Measurements from ENCODE around the gene AP1M1.

The AP1M1 gene

GRCh38 chr19:16197622-16198369 lies at the start of gene AP1M1:
TSS of gene AP1M1 (plus strand) at chr19:16197911. CDS start at chr19:16198027, 116 bp downstream.
- H3K4me3 ChIP-seq (ENCODE audit: insufficient read length, low read depth), result peak within 1 kb of the TSS; percentile 98
- peaks cover 5% of the 10 kb centered on the region for H3K4me1 ChIP-seq (ENCODE audit: insufficient read depth, insufficient read length)
- TF ChIP-seq SUZ12 (IDR thresholded peaks at IDR 0.05; ENCODE audit: extremely low read depth, insufficient read depth, insufficient read length), result no peak
- TF ChIP-seq ZNF274 (IDR thresholded peaks at IDR 0.05; ENCODE audit: low read depth, low read length), result no peak
- TF ChIP-seq YY1 (IDR thresholded peaks at IDR 0.05; ENCODE audit: insufficient read depth, insufficient read length), result no peak

GRCh38 chr19:16148443-16149229 lies 49.1 kb upstream of the AP1M1 start:
- Histone ChIP-seq H3K9ac (ENCODE audit: insufficient read length, low read depth) (no peak overlapping the region), H3K4me3 (ENCODE audit: insufficient read length, low read depth) (no peak overlapping the region), H3K9me3 (ENCODE audit: insufficient read depth, low read length) (0 out of 2 replicates have a peak, but pooled peaks cover under 1% of the 10 kb centered on the region), H3K4me1 (ENCODE audit: insufficient read depth, insufficient read length) (peaks cover 7% of the 10 kb centered on the region), H3K36me3 (ENCODE audit: insufficient read depth, insufficient read length, low read length) (no peaks in the 10 kb centered on the region), H3K27me3 (ENCODE audit: insufficient read depth, insufficient read length) (no peaks in the 10 kb centered on the region)
- no peak for TF ChIP-seq SUZ12 (IDR thresholded peaks at IDR 0.05; ENCODE audit: extremely low read depth, insufficient read depth, insufficient read length)
- TF ChIP-seq YY1 (IDR thresholded peaks at IDR 0.05; ENCODE audit: insufficient read depth, insufficient read length), result no peak
- no peak for DNase-seq (ENCODE audit: low read depth, low spot score)

More at GRCh38 chr19:16197622-16198369, at the start of gene AP1M1:
- H3K9me3 ChIP-seq (ENCODE audit: insufficient read depth, low read length), result no peaks in the 10 kb centered on the region
- H3K27me3 ChIP-seq (ENCODE audit: insufficient read depth, insufficient read length), result no peaks in the 10 kb centered on the region
- peak; percentile 98 for DNase-seq (ENCODE audit: low read depth, low spot score)
- peak within 1 kb of the TSS; percentile 96 for H3K9ac ChIP-seq (ENCODE audit: insufficient read length, low read depth)
- peaks cover 33% of the 10 kb centered on the region for H3K36me3 ChIP-seq (ENCODE audit: insufficient read depth, insufficient read length, low read length)

GRCh38 chr19:16153582-16154336 lies 44.0 kb upstream of the AP1M1 start:
- DNase-seq (ENCODE audit: low read depth, low spot score), result no peak
- Histone ChIP-seq H3K4me3 (ENCODE audit: insufficient read length, low read depth) (no peak overlapping the region), H3K9ac (ENCODE audit: insufficient read length, low read depth) (no peak overlapping the region), H3K9me3 (ENCODE audit: insufficient read depth, low read length) (peaks cover 4% of the 10 kb centered on the region; the same call in 1 of the 2 replicates), H3K36me3 (ENCODE audit: insufficient read depth, insufficient read length, low read length) (no peaks in the 10 kb centered on the region), H3K4me1 (ENCODE audit: insufficient read depth, insufficient read length) (peaks cover 7% of the 10 kb centered on the region), H3K27me3 (ENCODE audit: insufficient read depth, insufficient read length) (no peaks in the 10 kb centered on the region)
- TF ChIP-seq YY1 (IDR thresholded peaks at IDR 0.05; ENCODE audit: insufficient read depth, insufficient read length) (no peak), SUZ12 (IDR thresholded peaks at IDR 0.05; ENCODE audit: extremely low read depth, insufficient read depth, insufficient read length) (no peak), ZNF274 (IDR thresholded peaks at IDR 0.05; ENCODE audit: low read depth, low read length) (no peak)

GRCh38 chr19:16154557-16154956 lies 43.2 kb upstream of the AP1M1 start:
- DNase-seq (ENCODE audit: low read depth, low spot score), result no peak
- H3K9me3 ChIP-seq (ENCODE audit: insufficient read depth, low read length), result peaks cover 4% of the 10 kb centered on the region; the same call in 1 of the 2 replicates
- no peaks in the 10 kb centered on the region for H3K27me3 ChIP-seq (ENCODE audit: insufficient read depth, insufficient read length)
- no peak overlapping the region for H3K4me3 ChIP-seq (ENCODE audit: insufficient read length, low read depth)
- H3K4me1 ChIP-seq (ENCODE audit: insufficient read depth, insufficient read length), result peaks cover 7% of the 10 kb centered on the region
- H3K36me3 ChIP-seq (ENCODE audit: insufficient read depth, insufficient read length, low read length), result no peaks in the 10 kb centered on the region
- TF ChIP-seq ZNF274 (IDR thresholded peaks at IDR 0.05; ENCODE audit: low read depth, low read length), result no peak
- no peak for TF ChIP-seq SUZ12 (IDR thresholded peaks at IDR 0.05; ENCODE audit: extremely low read depth, insufficient read depth, insufficient read length)
- no peak for TF ChIP-seq YY1 (IDR thresholded peaks at IDR 0.05; ENCODE audit: insufficient read depth, insufficient read length)
- H3K9ac ChIP-seq (ENCODE audit: insufficient read length, low read depth), result no peak overlapping the region

GRCh38 chr19:16155128-16155527 lies 42.6 kb upstream of the AP1M1 start:
- Histone ChIP-seq H3K4me1 (ENCODE audit: insufficient read depth, insufficient read length) (peaks cover 9% of the 10 kb centered on the region), H3K36me3 (ENCODE audit: insufficient read depth, insufficient read length, low read length) (no peaks in the 10 kb centered on the region), H3K27me3 (ENCODE audit: insufficient read depth, insufficient read length) (no peaks in the 10 kb centered on the region), H3K9me3 (ENCODE audit: insufficient read depth, low read length) (peaks cover 4% of the 10 kb centered on the region; the same call in 1 of the 2 replicates), H3K4me3 (ENCODE audit: insufficient read length, low read depth) (no peak overlapping the region), H3K9ac (ENCODE audit: insufficient read length, low read depth) (no peak overlapping the region)
- no peak for DNase-seq (ENCODE audit: low read depth, low spot score)
- TF ChIP-seq YY1 (IDR thresholded peaks at IDR 0.05; ENCODE audit: insufficient read depth, insufficient read length), result no peak
- TF ChIP-seq SUZ12 (IDR thresholded peaks at IDR 0.05; ENCODE audit: extremely low read depth, insufficient read depth, insufficient read length), result no peak
- TF ChIP-seq ZNF274 (IDR thresholded peaks at IDR 0.05; ENCODE audit: low read depth, low read length), result no peak

- no peaks in the 10 kb centered on the region for H3K27me3 ChIP-seq (ENCODE audit: insufficient read depth, insufficient read length)
- peaks cover 4% of the 10 kb centered on the region; the same call in 1 of the 2 replicates for H3K9me3 ChIP-seq (ENCODE audit: insufficient read depth, low read length)
- H3K4me3 ChIP-seq (ENCODE audit: insufficient read length, low read depth), result no peak overlapping the region
- H3K9ac ChIP-seq (ENCODE audit: insufficient read length, low read depth), result no peak overlapping the region
- peaks cover 15% of the 10 kb centered on the region for H3K4me1 ChIP-seq (ENCODE audit: insufficient read depth, insufficient read length)
- no peak for TF ChIP-seq ZNF274 (IDR thresholded peaks at IDR 0.05; ENCODE audit: low read depth, low read length)
- TF ChIP-seq YY1 (IDR thresholded peaks at IDR 0.05; ENCODE audit: insufficient read depth, insufficient read length), result no peak
- no peak for TF ChIP-seq SUZ12 (IDR thresholded peaks at IDR 0.05; ENCODE audit: extremely low read depth, insufficient read depth, insufficient read length)
- no peak for DNase-seq (ENCODE audit: low read depth, low spot score)
- H3K36me3 ChIP-seq (ENCODE audit: insufficient read depth, insufficient read length, low read length), result no peaks in the 10 kb centered on the region
Measured at GRCh38 chr19:16156904-16157303, 40.8 kb upstream of the AP1M1 start.

Measured in NT2/D1 (cell line).